H1 (cell line): ENCODE data around the gene HSPBAP1. TPM values are rescaled to one million over a fixed set of nuclear protein-coding genes. Genes with fewer than 3 reads are reported as not detected.

Experiments used
- CTCF ChIA-PET: fragments of 300-600 bp; sonication (Branson Sonifier 250); formaldehyde crosslinking; loops from one replicate; lab custom pipeline; 2021; ENCODE audit not compliant: partially characterized antibody; lab: Charles Lee
- POLR2A ChIA-PET: fragments of 300-600 bp; sonication (Branson Sonifier 250); formaldehyde crosslinking; loops from one replicate; lab custom pipeline; 2021; ENCODE audit warnings: inconsistent platforms; ENCODE audit not compliant: partially characterized antibody; lab: Charles Lee
- DNase-seq, 2 experiments: peaks; one replicate each; pipeline versions ENCODE4 v3.0.0 to v3.0.0-alpha.2; 2010 to 2022; ENCODE audit warnings: low spot score in 2 of 2, low read depth in 1 of 2, mixed read lengths in 1 of 2
- FAIRE-seq: peaks from 2 replicates; lab custom pipeline; 2011; peaks lifted over from hg19 to GRCh38; lab: Jason Lieb, UNC
- H2AFZ ChIP-seq: 2 replicates; pipeline ENCODE4 v1.8.1; 2012; ENCODE audit warnings: low read length, inconsistent platforms
- H2AK5ac ChIP-seq: 2 replicates; pipeline ENCODE4 v1.6.1; 2013; ENCODE audit warnings: low read depth, low read length
- H2BK120ac ChIP-seq: replicated peaks from 2 replicates; pipeline ENCODE3; 2013; ENCODE audit warnings: low read depth, low read length, inconsistent platforms
- H2BK12ac ChIP-seq: 2 replicates; pipeline ENCODE4 v1.6.1; 2013; ENCODE audit warnings: low read depth, low read length
- H2BK15ac ChIP-seq: 2 replicates; pipeline ENCODE4 v1.6.1; 2013; ENCODE audit warnings: low read length
- H2BK20ac ChIP-seq: 2 replicates; pipeline ENCODE4 v1.6.1; 2013; ENCODE audit warnings: low read length
- H2BK5ac ChIP-seq: 2 replicates; pipeline ENCODE4 v1.6.1; 2013; ENCODE audit warnings: low read depth, low read length
- H3K14ac ChIP-seq: 2 replicates; pipeline ENCODE4 v1.6.1; 2013; ENCODE audit warnings: inconsistent platforms; ENCODE audit not compliant: insufficient read length
- H3K18ac ChIP-seq: 2 replicates; pipeline ENCODE4 v1.6.1; 2013; ENCODE audit warnings: low read length; ENCODE audit errors: extremely low read depth
- H3K23ac ChIP-seq: 2 replicates; pipeline ENCODE4 v1.6.1; 2013; ENCODE audit warnings: inconsistent platforms; ENCODE audit not compliant: insufficient read length
- H3K23me2 ChIP-seq: 2 replicates; pipeline ENCODE4 v1.6.1; 2013; ENCODE audit warnings: low read depth, low read length
- H3K27ac ChIP-seq: 2 replicates; pipeline ENCODE4 v1.6.1; 2011; ENCODE audit warnings: low read depth, low read length, inconsistent platforms
- H3K27me3 ChIP-seq, 4 experiments: replicated peaks in 1 of 4; 1 replicate in 1 of 4; 2 replicates in 3 of 4; pipeline versions ENCODE4 v1.6.1 to v1.8.1; 2011 to 2013; ENCODE audit warnings: low read length in 3 of 4, mild to moderate bottlenecking in 3 of 4, inconsistent platforms in 2 of 4, mixed read lengths in 2 of 4, moderate library complexity in 1 of 4; ENCODE audit not compliant: control insufficient read depth in 3 of 4, insufficient read depth in 3 of 4; ENCODE audit errors: extremely low read depth in 1 of 4
- H3K36me3 ChIP-seq, 4 experiments: 2 replicates each; pipeline versions ENCODE4 v1.6.1 to v1.8.1; 2011 to 2013; ENCODE audit warnings: mild to moderate bottlenecking in 4 of 4, low read length in 3 of 4, moderate library complexity in 2 of 4, control low read depth in 1 of 4, inconsistent platforms in 1 of 4; ENCODE audit not compliant: insufficient read depth in 4 of 4, control insufficient read depth in 2 of 4
- H3K4ac ChIP-seq: replicated peaks from 2 replicates; pipeline ENCODE3; 2013; ENCODE audit warnings: low read length, low read depth, mixed read lengths, inconsistent platforms; ENCODE audit not compliant: insufficient read length
- H3K4me1 ChIP-seq, 4 experiments: replicated peaks in 1 of 4; 1 replicate in 1 of 4; 2 replicates in 3 of 4; pipeline versions ENCODE4 v1.6.1 to v1.8.1; 2011 to 2013; ENCODE audit warnings: low read length in 3 of 4, inconsistent platforms in 2 of 4, mixed read lengths in 1 of 4; ENCODE audit not compliant: insufficient read depth in 4 of 4, control insufficient read depth in 3 of 4
- H3K4me2 ChIP-seq, 2 experiments: 2 replicates each; pipeline versions ENCODE4 v1.6.1 to v1.8.1; 2011 to 2013; ENCODE audit warnings: low read depth in 2 of 2, low read length in 2 of 2, control low read depth in 1 of 2, inconsistent platforms in 1 of 2, mild to moderate bottlenecking in 1 of 2; ENCODE audit not compliant: insufficient read depth in 1 of 2
- H3K4me3 ChIP-seq, 4 experiments: fragments of 200-600, 300-600 bp in 1 of 4; sonication (generic), shearing (Covaris generic), sonication (Bioruptor Twin) in 1 of 4; 2 replicates each; pipeline versions ENCODE4 v1.5.1 to v1.8.1; 2011 to 2016; ENCODE audit warnings: low read length in 4 of 4, low read depth in 3 of 4, control low read depth in 2 of 4, inconsistent platforms in 2 of 4, mild to moderate bottlenecking in 2 of 4, mixed read lengths in 1 of 4, moderate library complexity in 1 of 4; ENCODE audit not compliant: insufficient read depth in 2 of 4; ENCODE audit errors: extremely low read depth in 1 of 4
- H3K56ac ChIP-seq: replicated peaks from 2 replicates; pipeline ENCODE3; 2013; ENCODE audit warnings: low read depth, mild to moderate bottlenecking, mixed read lengths, low read length, inconsistent platforms; ENCODE audit not compliant: insufficient read length
- H3K79me1 ChIP-seq: 2 replicates; pipeline ENCODE4 v1.6.1; 2013; ENCODE audit warnings: low read depth, low read length, control low read depth
- H3K79me2 ChIP-seq, 2 experiments: 2 replicates each; pipeline versions ENCODE4 v1.6.1 to v1.8.1; 2012 to 2013; ENCODE audit warnings: low read length in 2 of 2, mild to moderate bottlenecking in 2 of 2, inconsistent platforms in 1 of 2; ENCODE audit not compliant: insufficient read depth in 2 of 2, control insufficient read depth in 1 of 2
- H3K9ac ChIP-seq, 4 experiments: replicated peaks in 1 of 4; 1 replicate in 1 of 4; 2 replicates in 3 of 4; pipeline versions ENCODE4 v1.6.1 to v1.8.1; 2011 to 2013; ENCODE audit warnings: low read depth in 3 of 4, low read length in 3 of 4, control low read depth in 2 of 4, mild to moderate bottlenecking in 2 of 4, moderate library complexity in 2 of 4, inconsistent platforms in 1 of 4; ENCODE audit errors: extremely low read depth in 1 of 4
- H3K9me3 ChIP-seq, 2 experiments: 2 replicates each; pipeline versions ENCODE4 v1.6.1 to v1.8.1; 2012 to 2013; ENCODE audit warnings: mild to moderate bottlenecking in 2 of 2, moderate library complexity in 2 of 2, control low read depth in 1 of 2, inconsistent platforms in 1 of 2, low read depth in 1 of 2, low read length in 1 of 2, mixed read lengths in 1 of 2; ENCODE audit not compliant: insufficient read depth in 2 of 2
- H4K20me1 ChIP-seq, 2 experiments: replicated peaks in 1 of 2; 2 replicates each; pipeline versions ENCODE3 to v1.8.1; 2011 to 2013; ENCODE audit warnings: inconsistent platforms in 2 of 2, low read length in 2 of 2, mild to moderate bottlenecking in 1 of 2; ENCODE audit not compliant: insufficient read depth in 2 of 2, control insufficient read depth in 1 of 2
- H4K5ac ChIP-seq: 2 replicates; pipeline ENCODE4 v1.6.1; 2013; ENCODE audit warnings: low read length, low read depth, mixed read lengths, inconsistent platforms; ENCODE audit not compliant: insufficient read length
- H4K8ac ChIP-seq: 2 replicates; pipeline ENCODE4 v1.8.0; 2013; ENCODE audit warnings: mild to moderate bottlenecking, moderate library complexity, low read length, inconsistent platforms; ENCODE audit not compliant: insufficient read depth; ENCODE audit errors: extremely low read depth
- H4K91ac ChIP-seq: replicated peaks from 2 replicates; pipeline ENCODE3; 2013; ENCODE audit warnings: low read length, mixed read lengths, inconsistent platforms; ENCODE audit not compliant: insufficient read length
- CBX5 ChIP-seq: fragments of 300-800, 300-1000 bp; sonication (generic); IDR thresholded peaks from 2 replicates; pipeline ENCODE4 v1.7.1; 2016; ENCODE audit warnings: antibody characterized with exemption, low read length, low read depth
- CBX8 ChIP-seq: fragments of 300-800, 300-1000 bp; sonication (generic); IDR thresholded peaks from 2 replicates; pipeline ENCODE4 v1.7.1; 2016; ENCODE audit warnings: low read depth, low read length, borderline replicate concordance
- CHD2 ChIP-seq: IDR thresholded peaks from 2 replicates; pipeline ENCODE4 v1.6.1; 2012; ENCODE audit warnings: low read length, improper control_type of control experiment
- CREB1 ChIP-seq: IDR thresholded peaks from 2 replicates; pipeline ENCODE4 v1.6.1; 2012; ENCODE audit warnings: inconsistent platforms
- NRF1 ChIP-seq: IDR thresholded peaks from 2 replicates; pipeline ENCODE4 v1.6.1; 2011; ENCODE audit warnings: mild to moderate bottlenecking, low read depth, low read length, improper control_type of control experiment
- RFX5 ChIP-seq: IDR thresholded peaks from 2 replicates; pipeline ENCODE4 v1.6.1; 2011; ENCODE audit warnings: low read depth, low read length, improper control_type of control experiment, borderline replicate concordance
- SIN3A ChIP-seq, 2 experiments: IDR thresholded peaks in 1 of 2; conservative IDR thresholded peaks in 1 of 2; 2 replicates each; pipeline ENCODE4 v1.6.1; 2011 to 2012; ENCODE audit warnings: low read length in 2 of 2, improper control_type of control experiment in 1 of 2, low read depth in 1 of 2, mild to moderate bottlenecking in 1 of 2
- SUZ12 ChIP-seq: fragments of 200-600 bp; sonication (generic); IDR thresholded peaks from 2 replicates; pipeline ENCODE4 v1.6.1; 2012; ENCODE audit warnings: mild to moderate bottlenecking, inconsistent platforms, low read length, moderate library complexity, mixed read lengths
- TCF12 ChIP-seq: IDR thresholded peaks from 2 replicates; pipeline ENCODE4 v1.6.1; 2011; ENCODE audit warnings: low read depth, mild to moderate bottlenecking, low read length
- TEAD4 ChIP-seq: IDR thresholded peaks from 2 replicates; pipeline ENCODE4 v1.6.1; 2012; ENCODE audit warnings: low read depth, low read length, inconsistent platforms, mixed read lengths
- WGBS, 2 experiments: shearing (Covaris generic) in 1 of 2; methylation state at CpG; one replicate each; pipeline versions ENCODE4 v1.1.6 to v1.1.7; 2013 to 2015; ENCODE audit warnings: low lambda C conversion rate in 2 of 2, mixed read lengths in 2 of 2, inconsistent platforms in 1 of 2, low coverage in 1 of 2, missing lambda C conversion rate in 1 of 2; ENCODE audit not compliant: insufficient replicate concordance in 2 of 2, insufficient coverage in 1 of 2, insufficient read length in 1 of 2; ENCODE audit errors: extremely low coverage in 1 of 2, missing lambda C conversion rate in 1 of 2; 5-methylcytosine and 5-hydroxymethylcytosine counted together
- polyA plus RNA-seq, 7 experiments: library from polyadenylated mRNA; depleted of rRNA in 3 of 7; stranded (reverse) in 5 of 7; unstranded in 2 of 7; fragments of >200 nt in 5 of 7; fragments of 200-250 nt in 2 of 7; gene quantifications; 1 replicate in 5 of 7; 2 replicates in 1 of 7; 4 replicates in 1 of 7; pipeline versions ENCODE4 v1.2.1 to v1.2.3, GENCODE V29; 2011 to 2013; ENCODE audit warnings: missing spikeins in 2 of 7, mixed read lengths in 2 of 7
- total RNA-seq: library from RNA; stranded (reverse); fragmentation: NEBNext Ultra II Directional; extraction: Animal tissue kit (Norgen Biotek cat#: 25700); gene quantifications from 2 replicates; pipeline ENCODE4 v1.2.1, GENCODE V29; 2021
- TF ChIP-seq, protein P1 (sequence below), 3 experiments: IDR thresholded peaks; 1 replicate in 2 of 3; 2 replicates in 1 of 3; pipeline versions ENCODE4 v1.5.1 to v1.6.1; 2011; ENCODE audit warnings: low read length in 3 of 3, mild to moderate bottlenecking in 3 of 3, inconsistent platforms in 2 of 3, low read depth in 1 of 3, moderate library complexity in 1 of 3; ENCODE audit not compliant: insufficient read depth in 1 of 3; ENCODE audit errors: control extremely low read depth in 1 of 3

The HSPBAP1 gene
- total and polyA plus RNA-seq, 2 of the 8 experiments (the other 6 are each of a cell fraction or from before 2014, with no cell fraction given), result 7.5 to 8.3 TPM

DNA sequence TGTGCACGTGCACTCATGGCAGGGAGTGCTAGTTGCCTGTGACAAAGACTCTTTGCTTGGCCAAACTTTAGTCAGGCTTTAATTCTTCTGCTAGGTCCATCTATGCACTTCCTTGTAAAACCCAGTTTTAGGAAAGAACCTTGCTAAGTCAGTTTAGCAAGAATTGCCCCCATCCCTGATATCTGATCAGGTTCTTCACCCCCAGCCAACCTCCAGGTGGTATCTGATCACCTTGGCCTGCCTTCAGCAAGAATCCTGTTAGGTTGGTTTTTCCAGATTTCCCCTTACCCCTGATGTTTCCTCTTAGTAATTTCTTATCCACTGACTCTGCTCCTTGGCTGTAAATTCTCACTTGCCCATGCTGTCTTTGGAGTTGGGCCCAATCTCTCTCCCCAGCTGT lies 8.4 kb downstream of the HSPBAP1 start:
- no peak for FAIRE-seq
- Histone ChIP-seq H3K9ac (no peak overlapping the region), H3K56ac (no peak overlapping the region), H3K4me3 (no peak overlapping the region), H2BK120ac (no peak overlapping the region), H3K23ac (no peak overlapping the region), H3K23me2 (no peaks in the 10 kb centered on the region), H3K4me1 (no peaks in the 10 kb centered on the region), H3K79me1 (no peaks in the 10 kb centered on the region), H2AK5ac (no peak overlapping the region), H4K91ac (no peak overlapping the region), H3K14ac (no peak overlapping the region), H3K18ac (no peak overlapping the region), H3K4me2 (no peak overlapping the region), H3K36me3 (peaks cover 0 to 6% (median 0%) of the 10 kb centered on the region in 4 experiments; a peak in 2 of 8 replicates), H4K20me1 (no peaks in the 10 kb centered on the region), H2BK12ac (no peak overlapping the region), H4K8ac (no peak overlapping the region), H2AFZ (no peak overlapping the region), H2BK20ac (no peak overlapping the region), H3K9me3 (peaks cover 0 to 8% of the 10 kb centered on the region in 2 experiments; a peak in 3 of 4 replicates), H3K4ac (no peak overlapping the region), H2BK15ac (no peak overlapping the region), H2BK5ac (no peak overlapping the region), H3K79me2 (peaks cover 0 to 7% of the 10 kb centered on the region in 2 experiments; a peak in 3 of 4 replicates), H3K27ac (no peak overlapping the region), H3K27me3 (no peaks in the 10 kb centered on the region), H4K5ac (no peak overlapping the region)
- ChIA-PET CTCF (interaction anchor here (1.1 to 1.2 kb wide), 2 partner anchors 11 to 170 kb away, joined by 3 read pairs; no protein-coding TSS in a partner anchor), POLR2A (interaction anchor here (2.2 kb wide), 1 partner anchor 8 kb away, joined by 11 read pairs; the partner anchor contains the start of gene HSPBAP1)
- DNase-seq, result no peak
- WGBS, 2 experiments, result 93% methylated on average over 1 of the region's 1 CpG; no CpG with 5 or more reads in 1 of the 2 experiments
- TF ChIP-seq CBX8, result no peak
- no peak for TF ChIP-seq NRF1
- no peak for TF ChIP-seq SUZ12
- no peak for TF ChIP-seq TCF12
- TF ChIP-seq, protein P1, sequence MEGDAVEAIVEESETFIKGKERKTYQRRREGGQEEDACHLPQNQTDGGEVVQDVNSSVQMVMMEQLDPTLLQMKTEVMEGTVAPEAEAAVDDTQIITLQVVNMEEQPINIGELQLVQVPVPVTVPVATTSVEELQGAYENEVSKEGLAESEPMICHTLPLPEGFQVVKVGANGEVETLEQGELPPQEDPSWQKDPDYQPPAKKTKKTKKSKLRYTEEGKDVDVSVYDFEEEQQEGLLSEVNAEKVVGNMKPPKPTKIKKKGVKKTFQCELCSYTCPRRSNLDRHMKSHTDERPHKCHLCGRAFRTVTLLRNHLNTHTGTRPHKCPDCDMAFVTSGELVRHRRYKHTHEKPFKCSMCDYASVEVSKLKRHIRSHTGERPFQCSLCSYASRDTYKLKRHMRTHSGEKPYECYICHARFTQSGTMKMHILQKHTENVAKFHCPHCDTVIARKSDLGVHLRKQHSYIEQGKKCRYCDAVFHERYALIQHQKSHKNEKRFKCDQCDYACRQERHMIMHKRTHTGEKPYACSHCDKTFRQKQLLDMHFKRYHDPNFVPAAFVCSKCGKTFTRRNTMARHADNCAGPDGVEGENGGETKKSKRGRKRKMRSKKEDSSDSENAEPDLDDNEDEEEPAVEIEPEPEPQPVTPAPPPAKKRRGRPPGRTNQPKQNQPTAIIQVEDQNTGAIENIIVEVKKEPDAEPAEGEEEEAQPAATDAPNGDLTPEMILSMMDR (IDR thresholded peaks at IDR 0.05; ENCODE audit: control extremely low read depth in 1 of 3, insufficient read depth in 1 of 3, low read depth in 1 of 3, low read length in 3 of 3), result no peak
- no peak for TF ChIP-seq CREB1
- TF ChIP-seq TEAD4, result no peak
- TF ChIP-seq CBX5, result no peak
- TF ChIP-seq SIN3A (conservative IDR thresholded peaks at IDR 0.05 in 1 of 2, IDR thresholded peaks at IDR 0.05 in 1 of 2; ENCODE audit: low read depth in 1 of 2, low read length in 2 of 2), result no peak
- TF ChIP-seq CHD2, result no peak
- TF ChIP-seq RFX5, result no peak
